Mesothelial cell of epicardium (in vitro differentiated cells): ENCODE data around the gene THADA. TPM values are rescaled to one million over a fixed set of nuclear protein-coding genes. Genes with fewer than 3 reads are reported as not detected.

ENCODE experiments used
- DNase-seq, 2 experiments: peaks; one replicate each; pipeline ENCODE4 v3.0.0; 2021; ENCODE audit warnings: low spot score in 2 of 2; ENCODE audit not compliant: unreplicated experiment in 2 of 2
- H3K27ac Mint-ChIP-seq: 2 replicates; pipeline ENCODE4 v1.8.0; 2021; ENCODE audit warnings: mixed read lengths
- H3K27me3 Mint-ChIP-seq: 2 replicates; pipeline ENCODE4 v1.8.0; 2021; ENCODE audit warnings: low read depth, mixed read lengths
- H3K36me3 Mint-ChIP-seq: 2 replicates; pipeline ENCODE4 v1.8.0; 2021; ENCODE audit warnings: mixed read lengths
- H3K4me1 Mint-ChIP-seq: 2 replicates; pipeline ENCODE4 v1.8.0; 2021; ENCODE audit warnings: mixed read lengths
- H3K4me3 Mint-ChIP-seq: 2 replicates; pipeline ENCODE4 v1.8.0; 2021; ENCODE audit warnings: mild to moderate bottlenecking, moderate library complexity, mixed read lengths
- H3K9me3 Mint-ChIP-seq: 2 replicates; pipeline ENCODE4 v1.8.0; 2021; ENCODE audit warnings: mixed read lengths
- total RNA-seq: library from RNA; stranded (reverse); gene quantifications from 3 replicates; pipeline ENCODE4 v1.2.1, GENCODE V29; 2021
- TF ChIP-seq, protein P1 (sequence below): fragments of 200-600 bp; sonication (generic); IDR thresholded peaks from one replicate; pipeline ENCODE4 v1.5.0; 2021; ENCODE audit warnings: antibody characterized with exemption; ENCODE audit not compliant: unreplicated experiment

THADA gene
- total RNA-seq, 1 donor from 2014 or later, result 33.6 TPM

DNA sequence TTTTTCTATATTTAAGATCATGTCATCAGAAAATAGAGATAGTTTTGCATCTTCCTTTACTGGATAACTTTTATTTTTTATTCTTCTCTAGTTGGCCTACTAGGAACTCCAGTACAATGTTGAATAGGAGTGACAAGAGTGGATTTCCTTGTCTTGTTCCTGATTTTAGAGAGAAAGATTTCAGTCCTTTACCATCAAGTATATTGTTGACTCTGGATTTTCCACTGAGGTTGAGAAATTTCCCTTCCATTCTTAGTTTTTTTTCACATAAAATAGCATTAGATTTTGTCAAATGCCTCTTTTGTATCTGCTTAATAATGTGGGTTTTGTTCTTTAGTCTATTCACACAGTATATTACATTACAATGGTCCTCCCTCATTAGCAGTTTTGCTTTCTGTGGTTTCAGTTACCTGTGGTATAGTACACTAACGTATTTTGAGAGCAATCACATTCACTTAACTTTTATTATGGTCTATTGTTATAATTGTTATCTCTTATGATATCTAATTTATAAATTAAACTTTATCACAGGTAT lies 105.5 kb downstream of the THADA start:
- peaks cover 7% of the 10 kb centered on the region for H3K9me3 Mint-ChIP-seq
- no peak overlapping the region for H3K27ac Mint-ChIP-seq
- TF ChIP-seq, protein P1, sequence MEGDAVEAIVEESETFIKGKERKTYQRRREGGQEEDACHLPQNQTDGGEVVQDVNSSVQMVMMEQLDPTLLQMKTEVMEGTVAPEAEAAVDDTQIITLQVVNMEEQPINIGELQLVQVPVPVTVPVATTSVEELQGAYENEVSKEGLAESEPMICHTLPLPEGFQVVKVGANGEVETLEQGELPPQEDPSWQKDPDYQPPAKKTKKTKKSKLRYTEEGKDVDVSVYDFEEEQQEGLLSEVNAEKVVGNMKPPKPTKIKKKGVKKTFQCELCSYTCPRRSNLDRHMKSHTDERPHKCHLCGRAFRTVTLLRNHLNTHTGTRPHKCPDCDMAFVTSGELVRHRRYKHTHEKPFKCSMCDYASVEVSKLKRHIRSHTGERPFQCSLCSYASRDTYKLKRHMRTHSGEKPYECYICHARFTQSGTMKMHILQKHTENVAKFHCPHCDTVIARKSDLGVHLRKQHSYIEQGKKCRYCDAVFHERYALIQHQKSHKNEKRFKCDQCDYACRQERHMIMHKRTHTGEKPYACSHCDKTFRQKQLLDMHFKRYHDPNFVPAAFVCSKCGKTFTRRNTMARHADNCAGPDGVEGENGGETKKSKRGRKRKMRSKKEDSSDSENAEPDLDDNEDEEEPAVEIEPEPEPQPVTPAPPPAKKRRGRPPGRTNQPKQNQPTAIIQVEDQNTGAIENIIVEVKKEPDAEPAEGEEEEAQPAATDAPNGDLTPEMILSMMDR, result no peak
- H3K4me1 Mint-ChIP-seq, result no peaks in the 10 kb centered on the region
- no peak overlapping the region for H3K4me3 Mint-ChIP-seq
- H3K27me3 Mint-ChIP-seq, result no peaks in the 10 kb centered on the region
- H3K36me3 Mint-ChIP-seq, result peaks cover 4% of the 10 kb centered on the region
- no peak for DNase-seq

DNA sequence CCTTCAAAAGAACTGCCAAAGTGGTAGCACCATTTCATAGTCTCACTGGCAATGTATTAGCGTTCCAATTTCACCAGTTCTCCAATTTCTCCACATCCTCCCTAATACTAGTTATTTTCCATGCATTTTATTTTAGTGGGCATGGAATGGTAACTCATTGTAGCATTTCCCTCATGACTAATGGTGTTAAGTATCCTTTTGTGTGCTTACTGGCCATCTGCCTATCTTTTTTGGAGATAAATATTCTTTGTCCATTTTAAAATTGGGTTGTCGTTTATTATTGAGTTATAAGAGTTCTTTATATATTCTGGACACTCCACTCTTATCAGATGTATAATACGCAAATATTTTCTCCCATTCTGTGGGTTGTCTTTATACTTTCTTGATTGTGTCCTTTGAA lies 107.1 kb downstream of the THADA start:
- TF ChIP-seq, protein P1, result no peak
- Mint-ChIP-seq H3K27me3 (no peaks in the 10 kb centered on the region), H3K36me3 (peaks cover 4% of the 10 kb centered on the region), H3K4me1 (peaks cover 12% of the 10 kb centered on the region), H3K27ac (no peak overlapping the region), H3K4me3 (no peak overlapping the region), H3K9me3 (peaks cover 7% of the 10 kb centered on the region)
- DNase-seq, result no peak

- Mint-ChIP-seq H3K4me1 (peaks cover 32% of the 10 kb centered on the region), H3K27ac (peak overlapping the region; percentile 41), H3K27me3 (no peaks in the 10 kb centered on the region), H3K36me3 (no peaks in the 10 kb centered on the region), H3K9me3 (peaks cover 7% of the 10 kb centered on the region), H3K4me3 (no peak overlapping the region)
- TF ChIP-seq, protein P1, result no peak
- DNase-seq, result no peak
Observed at GRCh38 chr2:43486603-43487002, 109.2 kb downstream of the THADA start.

DNA sequence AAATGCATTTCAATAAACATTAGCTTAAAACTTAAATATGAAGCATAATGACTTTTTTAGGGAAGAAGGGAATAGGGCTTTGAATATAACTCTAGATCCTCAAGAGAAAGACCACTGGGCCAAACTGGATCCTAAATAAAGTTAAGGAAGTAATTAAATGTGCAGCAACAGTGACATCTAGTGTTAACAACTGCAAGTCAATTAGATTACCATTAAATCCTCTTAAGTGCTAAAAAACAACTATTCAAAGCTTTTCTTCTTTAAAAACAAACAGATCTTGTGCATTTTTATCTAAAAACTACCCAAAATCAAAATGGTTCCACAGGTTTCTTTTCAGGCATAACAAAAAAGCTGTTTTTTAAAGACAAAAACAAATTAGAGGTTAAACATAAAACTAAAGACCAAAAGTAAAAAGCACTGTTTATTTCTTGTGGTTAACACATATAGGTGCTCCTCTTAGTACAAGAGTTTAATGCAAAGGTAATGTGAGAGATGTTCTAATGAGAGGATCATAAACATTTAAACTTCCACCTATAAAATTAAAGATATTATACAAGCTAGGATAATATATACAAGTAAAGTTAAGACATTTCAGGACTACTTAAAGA lies 111.4 kb downstream of the THADA start:
- TF ChIP-seq, protein P1, result peak; percentile 63
- Mint-ChIP-seq H3K9me3 (peaks cover 7% of the 10 kb centered on the region), H3K27ac (peak overlapping the region; percentile 56), H3K27me3 (no peaks in the 10 kb centered on the region), H3K4me3 (no peak overlapping the region), H3K4me1 (peaks cover 47% of the 10 kb centered on the region), H3K36me3 (no peaks in the 10 kb centered on the region)
- DNase-seq, result no peak

DNA sequence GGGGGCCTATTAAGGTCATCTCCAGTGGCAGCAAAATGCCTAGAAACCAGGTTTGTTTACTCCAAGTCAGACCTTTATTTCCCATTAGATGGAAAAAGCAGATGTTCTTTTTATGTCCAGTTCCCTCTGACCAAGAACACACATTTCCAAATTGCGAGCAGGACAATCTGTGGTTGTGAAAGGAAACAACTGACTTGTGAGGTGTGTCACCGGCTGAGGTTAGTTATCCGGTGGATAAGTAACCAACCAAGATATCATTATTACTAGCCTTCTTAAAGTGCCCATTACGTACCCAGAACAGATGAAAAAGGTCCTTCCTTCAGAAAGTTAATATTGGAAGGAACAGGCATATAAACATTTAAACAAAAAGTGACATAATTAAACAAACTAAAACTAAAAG lies 112.9 kb downstream of the THADA start:
- no peaks in the 10 kb centered on the region for H3K36me3 Mint-ChIP-seq
- H3K9me3 Mint-ChIP-seq, result no peaks in the 10 kb centered on the region
- DNase-seq, result no peak
- H3K27me3 Mint-ChIP-seq, result no peaks in the 10 kb centered on the region
- TF ChIP-seq, protein P1, result no peak
- peaks cover 55% of the 10 kb centered on the region for H3K4me1 Mint-ChIP-seq
- peak overlapping the region; percentile 85 for H3K27ac Mint-ChIP-seq
- H3K4me3 Mint-ChIP-seq, result no peak overlapping the region
